SK-N-SH (cell line): Measurements from ENCODE around the gene PDHX.
A peak's percentile ranks its signal among the peaks of the same experiment; 100 is the strongest.

ENCODE experiments used
- CTCF ChIP-seq: fragments of 200-600 bp; sonication (generic); IDR thresholded peaks from 2 replicates; pipeline ENCODE4 v1.6.1; 2017; ENCODE audit warnings: antibody characterized with exemption, mild to moderate bottlenecking, moderate library complexity
- EP300 ChIP-seq, 2 experiments: IDR thresholded peaks; 2 replicates each; pipeline versions ENCODE4 v1.4.0 to v1.6.1; 2012; ENCODE audit warnings: borderline replicate concordance in 1 of 2, low read depth in 1 of 2, low read length in 1 of 2
- POLR2AphosphoS5 ChIP-seq: IDR thresholded peaks from 2 replicates; pipeline ENCODE4 v1.6.1; 2012; ENCODE audit warnings: low read depth, low read length
- SIN3A ChIP-seq: IDR thresholded peaks from 2 replicates; pipeline ENCODE4 v1.6.1; 2012; ENCODE audit warnings: low read depth, mild to moderate bottlenecking, low read length, moderate library complexity, borderline replicate concordance
- TAF1 ChIP-seq: IDR thresholded peaks from 2 replicates; pipeline ENCODE4 v1.6.1; 2012; ENCODE audit warnings: low read depth, mild to moderate bottlenecking, low read length, moderate library complexity, borderline replicate concordance
- TCF12 ChIP-seq: IDR thresholded peaks from 2 replicates; pipeline ENCODE4 v1.4.0; 2012
- USF2 ChIP-seq: fragments of 150-350 bp; IDR thresholded peaks from 2 replicates; pipeline ENCODE4 v1.6.1; 2017; ENCODE audit warnings: antibody characterized with exemption, low read length, low read depth, borderline replicate concordance

GRCh38 chr11:35014346-35014745 lies 97.9 kb downstream of the PDHX start:
- TF ChIP-seq CTCF (no peak), TAF1 (no peak), SIN3A (0 out of 2 replicates have a peak, but pooled peaks have one; percentile 40), POLR2AphosphoS5 (peak; percentile 32; the same call in 1 of the 2 replicates), EP300 (IDR thresholded peaks at IDR 0.05; ENCODE audit: borderline replicate concordance in 1 of 2, low read depth in 1 of 2, low read length in 1 of 2) (peak in 1 of 2 experiments; percentile 35; a peak in 1 of 4 replicates), TCF12 (peak; percentile 84), USF2 (no peak)
